ENCODE data around the gene SLC9A9. TPM values are rescaled to one million over a fixed set of nuclear protein-coding genes. Genes with fewer than 3 reads are reported as not detected.

SLC9A9 gene
- total RNA-seq, 1 donor from 2014 or later = 3.0 TPM

DNA sequence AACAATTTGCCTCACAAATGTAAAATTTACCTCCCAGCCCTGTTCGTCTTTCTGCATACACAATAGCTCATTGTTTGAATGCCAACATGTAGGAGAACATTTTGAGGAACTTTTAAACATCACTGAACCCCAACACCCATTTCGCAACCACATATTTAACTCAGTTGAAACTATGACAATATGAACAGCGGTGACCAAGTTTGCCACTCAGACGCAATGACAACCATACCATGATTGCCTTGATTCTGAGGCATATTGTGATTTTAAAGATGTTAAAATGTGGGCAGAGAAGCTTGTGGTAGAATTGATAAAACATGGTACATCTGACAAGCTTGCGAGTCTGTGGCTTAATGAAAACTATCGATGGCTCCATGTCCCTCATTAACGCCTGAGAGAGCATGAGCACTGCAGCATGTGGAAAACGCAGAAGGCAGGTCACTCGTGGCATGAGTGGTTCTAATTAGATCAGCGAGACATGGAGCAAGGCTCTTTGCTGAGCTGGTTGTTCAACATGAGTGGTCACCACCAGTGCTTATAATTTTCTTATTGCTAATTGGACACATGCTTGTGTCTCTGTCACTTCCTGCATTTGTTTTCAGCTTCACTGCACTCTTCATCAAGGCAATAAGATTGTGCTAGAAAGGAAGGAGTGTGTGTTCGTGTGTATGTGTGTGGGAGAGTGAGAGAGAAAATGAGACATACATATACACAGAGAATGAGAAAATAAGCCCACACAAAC, 611.9 kb downstream of the SLC9A9 start:
- DNase-seq (ENCODE audit: low read depth) = peak; percentile 43
- TF ChIP-seq, protein P1, sequence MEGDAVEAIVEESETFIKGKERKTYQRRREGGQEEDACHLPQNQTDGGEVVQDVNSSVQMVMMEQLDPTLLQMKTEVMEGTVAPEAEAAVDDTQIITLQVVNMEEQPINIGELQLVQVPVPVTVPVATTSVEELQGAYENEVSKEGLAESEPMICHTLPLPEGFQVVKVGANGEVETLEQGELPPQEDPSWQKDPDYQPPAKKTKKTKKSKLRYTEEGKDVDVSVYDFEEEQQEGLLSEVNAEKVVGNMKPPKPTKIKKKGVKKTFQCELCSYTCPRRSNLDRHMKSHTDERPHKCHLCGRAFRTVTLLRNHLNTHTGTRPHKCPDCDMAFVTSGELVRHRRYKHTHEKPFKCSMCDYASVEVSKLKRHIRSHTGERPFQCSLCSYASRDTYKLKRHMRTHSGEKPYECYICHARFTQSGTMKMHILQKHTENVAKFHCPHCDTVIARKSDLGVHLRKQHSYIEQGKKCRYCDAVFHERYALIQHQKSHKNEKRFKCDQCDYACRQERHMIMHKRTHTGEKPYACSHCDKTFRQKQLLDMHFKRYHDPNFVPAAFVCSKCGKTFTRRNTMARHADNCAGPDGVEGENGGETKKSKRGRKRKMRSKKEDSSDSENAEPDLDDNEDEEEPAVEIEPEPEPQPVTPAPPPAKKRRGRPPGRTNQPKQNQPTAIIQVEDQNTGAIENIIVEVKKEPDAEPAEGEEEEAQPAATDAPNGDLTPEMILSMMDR (IDR thresholded peaks at IDR 0.05; ENCODE audit: insufficient read depth, low read length, poor library complexity, severe bottlenecking) = no peak
- Histone ChIP-seq H3K36me3 (ENCODE audit: control insufficient read depth, insufficient read depth, low read length) (no peaks in the 10 kb centered on the region), H3K4me3 (ENCODE audit: low read depth, low read length) (no peak overlapping the region), H3K27me3 (ENCODE audit: control insufficient read depth, insufficient read depth, low read length) (no peaks in the 10 kb centered on the region)

- TF ChIP-seq, protein P1 (IDR thresholded peaks at IDR 0.05; ENCODE audit: insufficient read depth, low read length, poor library complexity, severe bottlenecking) = no peak
- no peak overlapping the region for H3K4me3 ChIP-seq (ENCODE audit: low read depth, low read length)
- no peaks in the 10 kb centered on the region for H3K27me3 ChIP-seq (ENCODE audit: control insufficient read depth, insufficient read depth, low read length)
- DNase-seq (ENCODE audit: low read depth) = no peak
- no peaks in the 10 kb centered on the region for H3K36me3 ChIP-seq (ENCODE audit: control insufficient read depth, insufficient read depth, low read length)
Measured at GRCh38 chr3:143235614-143236204, 612.6 kb downstream of the SLC9A9 start.

DNA sequence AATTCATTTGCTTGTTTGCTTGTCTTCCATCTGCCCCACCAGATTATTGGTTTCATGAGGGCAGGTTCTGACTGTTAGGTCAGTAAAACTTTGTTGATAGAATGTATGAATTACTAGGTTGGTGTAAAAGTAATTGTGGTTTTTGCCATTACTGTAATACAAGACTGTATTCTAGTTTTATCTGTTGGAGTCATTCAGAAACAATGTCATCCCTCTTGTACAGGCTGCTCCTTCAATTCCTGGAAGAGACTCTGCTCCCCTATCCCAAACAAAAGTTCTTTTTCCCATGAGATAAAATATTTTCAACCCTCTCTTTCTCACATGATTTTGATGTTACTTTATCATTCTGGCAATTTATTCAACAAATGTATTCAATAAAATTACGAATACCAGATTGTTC, 613.7 kb downstream of the SLC9A9 start:
- no peak for DNase-seq (ENCODE audit: low read depth)
- Histone ChIP-seq H3K27me3 (ENCODE audit: control insufficient read depth, insufficient read depth, low read length) (no peaks in the 10 kb centered on the region), H3K36me3 (ENCODE audit: control insufficient read depth, insufficient read depth, low read length) (no peaks in the 10 kb centered on the region), H3K4me3 (ENCODE audit: low read depth, low read length) (no peak overlapping the region)
- TF ChIP-seq, protein P1 (IDR thresholded peaks at IDR 0.05; ENCODE audit: insufficient read depth, low read length, poor library complexity, severe bottlenecking) = no peak

DNA sequence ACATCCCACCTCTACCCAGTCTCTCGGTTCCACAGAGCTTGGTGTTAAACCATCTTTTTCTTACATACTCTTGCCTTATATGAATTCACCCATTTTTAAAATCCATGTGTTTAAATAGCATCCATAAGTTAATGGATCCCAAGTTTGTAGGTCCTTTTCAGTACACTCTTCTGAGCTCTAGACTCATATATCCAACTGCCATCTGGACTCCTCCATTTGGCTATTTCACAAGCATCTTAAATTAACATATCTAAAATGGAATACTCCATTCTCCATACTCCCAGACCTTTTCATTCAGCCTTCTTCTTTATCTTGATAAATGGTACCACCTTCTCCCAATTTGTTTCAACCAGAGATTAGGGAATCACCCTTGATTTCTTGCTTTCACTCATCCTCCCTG, 615.3 kb downstream of the SLC9A9 start:
- Histone ChIP-seq H3K4me3 (ENCODE audit: low read depth, low read length) (no peak overlapping the region), H3K27me3 (ENCODE audit: control insufficient read depth, insufficient read depth, low read length) (no peaks in the 10 kb centered on the region), H3K36me3 (ENCODE audit: control insufficient read depth, insufficient read depth, low read length) (no peaks in the 10 kb centered on the region)
- TF ChIP-seq, protein P1 (IDR thresholded peaks at IDR 0.05; ENCODE audit: insufficient read depth, low read length, poor library complexity, severe bottlenecking) = no peak
- DNase-seq (ENCODE audit: low read depth) = no peak

- no peaks in the 10 kb centered on the region for H3K36me3 ChIP-seq (ENCODE audit: control insufficient read depth, insufficient read depth, low read length)
- TF ChIP-seq, protein P1 (IDR thresholded peaks at IDR 0.05; ENCODE audit: insufficient read depth, low read length, poor library complexity, severe bottlenecking) = no peak
- H3K4me3 ChIP-seq (ENCODE audit: low read depth, low read length) = no peak overlapping the region
- no peaks in the 10 kb centered on the region for H3K27me3 ChIP-seq (ENCODE audit: control insufficient read depth, insufficient read depth, low read length)
- DNase-seq (ENCODE audit: low read depth) = no peak
Measured at GRCh38 chr3:143228405-143228804, 619.9 kb downstream of the SLC9A9 start.
